GM06990 (cell line): ENCODE data around the gene TJP2.

ENCODE experiments used
- DNase-seq: peaks from one replicate; pipeline ENCODE4 v3.0.0-alpha.2; 2011; ENCODE audit not compliant: insufficient read length; ENCODE audit errors: extremely low read depth
- H3K27me3 ChIP-seq: replicated peaks from 2 replicates; pipeline ENCODE4 v1.6.0; 2011; ENCODE audit warnings: low read length; ENCODE audit not compliant: control insufficient read depth, insufficient read depth
- H3K36me3 ChIP-seq: 2 replicates; pipeline ENCODE4 v1.5.1; 2011; ENCODE audit warnings: low read length; ENCODE audit not compliant: control insufficient read depth, insufficient read depth
- H3K4me3 ChIP-seq: replicated peaks from 2 replicates; pipeline ENCODE4 v1.5.1; 2011; ENCODE audit warnings: low read depth, mild to moderate bottlenecking, control low read depth, low read length
- TF ChIP-seq, protein P1 (sequence below): IDR thresholded peaks from 2 replicates; pipeline ENCODE4 v1.5.1; 2011; ENCODE audit warnings: low read length, control low read depth, mild to moderate bottlenecking, inconsistent platforms; ENCODE audit not compliant: insufficient read depth, poor library complexity, severe bottlenecking

Gene TJP2

DNA sequence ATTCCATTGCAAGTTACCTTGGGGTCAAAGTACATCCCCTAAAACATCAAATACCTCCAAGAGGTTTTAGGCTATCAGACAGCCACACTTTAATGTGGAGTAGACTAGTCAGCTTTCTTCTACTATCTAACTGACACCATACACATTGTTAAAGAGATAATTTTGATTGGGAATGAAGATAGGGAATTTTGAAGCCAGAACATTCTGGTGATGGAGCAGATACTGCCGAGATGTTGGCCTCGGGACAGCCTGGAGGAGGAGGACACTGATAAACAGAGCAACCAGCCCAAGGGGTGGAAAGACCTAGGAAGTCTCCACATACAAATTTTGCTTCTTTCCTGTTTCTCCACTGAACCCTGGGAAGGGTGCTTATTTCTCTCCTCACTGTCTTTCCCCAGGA, 14.9 kb downstream of the TJP2 start:
- no peaks in the 10 kb centered on the region for H3K36me3 ChIP-seq
- TF ChIP-seq, protein P1, sequence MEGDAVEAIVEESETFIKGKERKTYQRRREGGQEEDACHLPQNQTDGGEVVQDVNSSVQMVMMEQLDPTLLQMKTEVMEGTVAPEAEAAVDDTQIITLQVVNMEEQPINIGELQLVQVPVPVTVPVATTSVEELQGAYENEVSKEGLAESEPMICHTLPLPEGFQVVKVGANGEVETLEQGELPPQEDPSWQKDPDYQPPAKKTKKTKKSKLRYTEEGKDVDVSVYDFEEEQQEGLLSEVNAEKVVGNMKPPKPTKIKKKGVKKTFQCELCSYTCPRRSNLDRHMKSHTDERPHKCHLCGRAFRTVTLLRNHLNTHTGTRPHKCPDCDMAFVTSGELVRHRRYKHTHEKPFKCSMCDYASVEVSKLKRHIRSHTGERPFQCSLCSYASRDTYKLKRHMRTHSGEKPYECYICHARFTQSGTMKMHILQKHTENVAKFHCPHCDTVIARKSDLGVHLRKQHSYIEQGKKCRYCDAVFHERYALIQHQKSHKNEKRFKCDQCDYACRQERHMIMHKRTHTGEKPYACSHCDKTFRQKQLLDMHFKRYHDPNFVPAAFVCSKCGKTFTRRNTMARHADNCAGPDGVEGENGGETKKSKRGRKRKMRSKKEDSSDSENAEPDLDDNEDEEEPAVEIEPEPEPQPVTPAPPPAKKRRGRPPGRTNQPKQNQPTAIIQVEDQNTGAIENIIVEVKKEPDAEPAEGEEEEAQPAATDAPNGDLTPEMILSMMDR = no peak
- no peak overlapping the region for H3K4me3 ChIP-seq
- no peak for DNase-seq
- H3K27me3 ChIP-seq = no peaks in the 10 kb centered on the region

GRCh38 chr9:69190086-69190862, 16.2 kb downstream of the TJP2 start:
- H3K27me3 ChIP-seq = no peaks in the 10 kb centered on the region
- no peak for DNase-seq
- no peak overlapping the region for H3K4me3 ChIP-seq
- H3K36me3 ChIP-seq = no peaks in the 10 kb centered on the region
- TF ChIP-seq, protein P1 = no peak

DNA sequence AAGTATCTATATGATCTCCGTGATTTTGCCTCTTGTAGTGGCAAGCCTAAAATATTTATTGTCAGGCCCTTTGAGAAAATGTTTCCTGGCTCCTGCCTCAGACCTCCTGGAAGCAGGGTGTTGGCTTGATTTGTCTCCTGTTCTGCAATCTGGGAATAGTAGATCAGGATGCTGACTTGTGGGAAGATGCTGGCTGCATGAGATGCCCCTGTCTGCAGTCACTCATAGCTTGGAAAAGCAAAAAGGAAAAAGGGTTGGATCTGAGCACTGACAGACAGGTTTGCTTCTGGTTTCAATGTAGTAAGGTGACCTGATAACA, 16.7 kb downstream of the TJP2 start:
- Histone ChIP-seq H3K36me3 (no peaks in the 10 kb centered on the region), H3K4me3 (no peak overlapping the region), H3K27me3 (no peaks in the 10 kb centered on the region)
- no peak for DNase-seq
- TF ChIP-seq, protein P1 = no peak

- Histone ChIP-seq H3K27me3 (no peaks in the 10 kb centered on the region), H3K36me3 (no peaks in the 10 kb centered on the region), H3K4me3 (no peak overlapping the region)
- TF ChIP-seq, protein P1 = no peak
- no peak for DNase-seq
These were observed 17.2 kb downstream of the TJP2 start for GRCh38 chr9:69191231-69191630.

DNA sequence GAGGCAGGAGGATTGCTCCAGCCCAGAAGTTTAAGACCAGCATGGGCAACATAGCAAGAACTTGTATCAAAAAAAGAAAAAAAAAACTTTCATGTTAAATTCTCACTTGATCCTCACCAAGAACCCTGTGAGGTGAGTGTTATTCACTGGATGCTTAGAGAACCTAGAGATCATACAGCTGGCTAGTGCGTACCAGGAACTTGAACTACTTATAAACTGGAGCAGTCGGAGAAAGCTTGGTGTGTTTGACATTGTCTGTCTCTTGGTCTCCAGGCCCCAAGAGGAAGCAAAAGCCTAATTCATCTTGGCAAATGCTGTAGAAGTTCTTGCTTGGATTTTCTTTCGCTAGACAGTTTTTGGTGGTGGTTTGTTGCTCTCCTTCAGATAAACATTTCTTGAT, 18.1 kb downstream of the TJP2 start:
- H3K27me3 ChIP-seq = no peaks in the 10 kb centered on the region

More for the DNA sequence above, 18.1 kb downstream of the TJP2 start:
- DNase-seq = no peak
- Histone ChIP-seq H3K4me3 (no peak overlapping the region), H3K36me3 (no peaks in the 10 kb centered on the region)
- TF ChIP-seq, protein P1 = no peak
